Measurements from ENCODE around the gene ADORA2B.

- no peak for TF ChIP-seq CTCF (IDR thresholded peaks at IDR 0.05)
- no peak for TF ChIP-seq POLR2A (IDR thresholded peaks at IDR 0.05)
Observed at GRCh38 chr17:15978606-15979005, 33.7 kb downstream of the ADORA2B start.

Data from adrenal gland (tissue), 5 donors.